HFFc6 (cell line): ENCODE data around the gene STING1. TPM values are rescaled to one million over a fixed set of nuclear protein-coding genes. Genes with fewer than 3 reads are reported as not detected.
"Not testable (repeated sequence)": the region's sequence is repeated elsewhere in the genome, so short reads cannot be mapped to it uniquely, and the experiment has no call there.

ENCODE experiments used
- DNase-seq: peaks from one replicate; pipeline ENCODE4 v3.0.0-alpha.2; 2018
- H3K27ac Mint-ChIP-seq: 2 replicates; pipeline ENCODE4 v1.8.0; 2020; ENCODE audit warnings: mild to moderate bottlenecking, mixed read lengths
- H3K27me3 Mint-ChIP-seq: 2 replicates; pipeline ENCODE4 v1.8.0; 2021; ENCODE audit warnings: mild to moderate bottlenecking, moderate library complexity, mixed read lengths; ENCODE audit not compliant: insufficient read depth
- H3K36me3 Mint-ChIP-seq: 2 replicates; pipeline ENCODE4 v1.8.0; 2021; ENCODE audit warnings: low read depth, mixed read lengths
- H3K4me1 Mint-ChIP-seq: 2 replicates; pipeline ENCODE4 v1.8.0; 2020; ENCODE audit warnings: low read depth, mixed read lengths
- H3K4me3 Mint-ChIP-seq: 2 replicates; pipeline ENCODE4 v1.8.0; 2020; ENCODE audit warnings: mild to moderate bottlenecking, moderate library complexity, mixed read lengths
- H3K9me3 Mint-ChIP-seq: 2 replicates; pipeline ENCODE4 v1.8.0; 2020; ENCODE audit warnings: mild to moderate bottlenecking, mixed read lengths
- CTCF ChIP-seq: fragments of 200-600 bp; sonication (generic); IDR thresholded peaks from 2 replicates; pipeline ENCODE4 v1.5.0; 2021; ENCODE audit warnings: antibody characterized with exemption, mild to moderate bottlenecking
- total RNA-seq, 6 experiments: library from RNA; stranded (reverse); fragmentation: NEBNext Ultra II Directional; extraction: Animal tissue kit (Norgen Biotek cat#: 25700); gene quantifications; 2 replicates in 1 of 6; 3 replicates in 5 of 6; pipeline ENCODE4 v1.2.3, GENCODE V29; 2021

The STING1 gene
- total RNA-seq, 6 experiments from 2014 or later, result 68.8 to 99.6 (median 87.9) TPM

GRCh38 chr5:139446956-139447779, 35.4 kb downstream of the STING1 start:
- Mint-ChIP-seq H3K36me3 (no peaks in the 10 kb centered on the region), H3K27me3 (peaks cover 3% of the 10 kb centered on the region; the same call in 1 of the 2 replicates), H3K27ac (peak overlapping the region; percentile 60), H3K9me3 (no peaks in the 10 kb centered on the region), H3K4me3 (no peak overlapping the region; the same call in 1 of the 2 replicates), H3K4me1 (peaks cover 58% of the 10 kb centered on the region)
- DNase-seq, result peak; percentile 57
- TF ChIP-seq CTCF, result no peak

- DNase-seq, result peak; percentile 78
- Mint-ChIP-seq H3K4me3 (peak overlapping the region; percentile 63), H3K36me3 (no peaks in the 10 kb centered on the region), H3K27me3 (peaks cover 3% of the 10 kb centered on the region; the same call in 1 of the 2 replicates), H3K9me3 (no peaks in the 10 kb centered on the region), H3K27ac (peak overlapping the region; percentile 83), H3K4me1 (peaks cover 60% of the 10 kb centered on the region)
- no peak for TF ChIP-seq CTCF
Observed at GRCh38 chr5:139445325-139446170, 37.0 kb downstream of the STING1 start.

GRCh38 chr5:139443831-139444453, 38.6 kb downstream of the STING1 start:
- no peak for TF ChIP-seq CTCF
- Mint-ChIP-seq H3K4me3 (peak overlapping the region; percentile 35), H3K4me1 (peaks cover 70% of the 10 kb centered on the region), H3K36me3 (no peaks in the 10 kb centered on the region), H3K27me3 (peaks cover 3% of the 10 kb centered on the region; the same call in 1 of the 2 replicates), H3K27ac (peak overlapping the region; percentile 90), H3K9me3 (no peaks in the 10 kb centered on the region)
- peak; percentile 87 for DNase-seq

GRCh38 chr5:139440416-139440815, 42.1 kb downstream of the STING1 start:
- H3K4me1 Mint-ChIP-seq, result peaks cover 54% of the 10 kb centered on the region
- not testable (repeated sequence) for H3K4me3 Mint-ChIP-seq, H3K27ac Mint-ChIP-seq, H3K27me3 Mint-ChIP-seq, H3K36me3 Mint-ChIP-seq, H3K9me3 Mint-ChIP-seq, DNase-seq

- Mint-ChIP-seq H3K4me3 (peak within 1 kb of the TSS; percentile 97), H3K4me1 (peaks cover 42% of the 10 kb centered on the region), H3K27me3 (no peaks in the 10 kb centered on the region; the same call in 1 of the 2 replicates), H3K27ac (peak within 1 kb of the TSS; percentile 97), H3K9me3 (no peaks in the 10 kb centered on the region), H3K36me3 (no peaks in the 10 kb centered on the region)
- no peak for TF ChIP-seq CTCF
- peak; percentile 81 for DNase-seq
Observed at GRCh38 chr5:139439013-139439903, 43.3 kb downstream of the STING1 start, which contains the start of gene DNAJC18. Gene DNAJC18, minus strand, starts transcription at chr5:139439525. Its CDS starts 80 bp downstream, at chr5:139439445.
